H1 (cell line): ENCODE results near the gene LHX8. TPM values are rescaled to one million over a fixed set of nuclear protein-coding genes. Genes with fewer than 3 reads are reported as not detected.

ENCODE experiments used
- CTCF ChIA-PET: fragments of 300-600 bp; sonication (Branson Sonifier 250); formaldehyde crosslinking; loops from one replicate; lab custom pipeline; 2021; ENCODE audit not compliant: partially characterized antibody; lab: Charles Lee
- POLR2A ChIA-PET: fragments of 300-600 bp; sonication (Branson Sonifier 250); formaldehyde crosslinking; loops from one replicate; lab custom pipeline; 2021; ENCODE audit warnings: inconsistent platforms; ENCODE audit not compliant: partially characterized antibody; lab: Charles Lee
- DNase-seq, 2 experiments: peaks; one replicate each; pipeline versions ENCODE4 v3.0.0 to v3.0.0-alpha.2; 2010 to 2022; ENCODE audit warnings: low spot score in 2 of 2, low read depth in 1 of 2, mixed read lengths in 1 of 2
- FAIRE-seq: peaks from 2 replicates; lab custom pipeline; 2011; peaks lifted over from hg19 to GRCh38; lab: Jason Lieb, UNC
- H2AFZ ChIP-seq: 2 replicates; pipeline ENCODE4 v1.8.1; 2012; ENCODE audit warnings: low read length, inconsistent platforms
- H2AK5ac ChIP-seq: 2 replicates; pipeline ENCODE4 v1.6.1; 2013; ENCODE audit warnings: low read depth, low read length
- H2BK120ac ChIP-seq: replicated peaks from 2 replicates; pipeline ENCODE3; 2013; ENCODE audit warnings: low read depth, low read length, inconsistent platforms
- H2BK12ac ChIP-seq: 2 replicates; pipeline ENCODE4 v1.6.1; 2013; ENCODE audit warnings: low read depth, low read length
- H2BK15ac ChIP-seq: 2 replicates; pipeline ENCODE4 v1.6.1; 2013; ENCODE audit warnings: low read length
- H2BK20ac ChIP-seq: 2 replicates; pipeline ENCODE4 v1.6.1; 2013; ENCODE audit warnings: low read length
- H2BK5ac ChIP-seq: 2 replicates; pipeline ENCODE4 v1.6.1; 2013; ENCODE audit warnings: low read depth, low read length
- H3K14ac ChIP-seq: 2 replicates; pipeline ENCODE4 v1.6.1; 2013; ENCODE audit warnings: inconsistent platforms; ENCODE audit not compliant: insufficient read length
- H3K18ac ChIP-seq: 2 replicates; pipeline ENCODE4 v1.6.1; 2013; ENCODE audit warnings: low read length; ENCODE audit errors: extremely low read depth
- H3K23ac ChIP-seq: 2 replicates; pipeline ENCODE4 v1.6.1; 2013; ENCODE audit warnings: inconsistent platforms; ENCODE audit not compliant: insufficient read length
- H3K23me2 ChIP-seq: 2 replicates; pipeline ENCODE4 v1.6.1; 2013; ENCODE audit warnings: low read depth, low read length
- H3K27ac ChIP-seq: 2 replicates; pipeline ENCODE4 v1.6.1; 2011; ENCODE audit warnings: low read depth, low read length, inconsistent platforms
- H3K27me3 ChIP-seq, 4 experiments: replicated peaks in 1 of 4; 1 replicate in 1 of 4; 2 replicates in 3 of 4; pipeline versions ENCODE4 v1.6.1 to v1.8.1; 2011 to 2013; ENCODE audit warnings: low read length in 3 of 4, mild to moderate bottlenecking in 3 of 4, inconsistent platforms in 2 of 4, mixed read lengths in 2 of 4, moderate library complexity in 1 of 4; ENCODE audit not compliant: control insufficient read depth in 3 of 4, insufficient read depth in 3 of 4; ENCODE audit errors: extremely low read depth in 1 of 4
- H3K36me3 ChIP-seq, 4 experiments: 2 replicates each; pipeline versions ENCODE4 v1.6.1 to v1.8.1; 2011 to 2013; ENCODE audit warnings: mild to moderate bottlenecking in 4 of 4, low read length in 3 of 4, moderate library complexity in 2 of 4, control low read depth in 1 of 4, inconsistent platforms in 1 of 4; ENCODE audit not compliant: insufficient read depth in 4 of 4, control insufficient read depth in 2 of 4
- H3K4ac ChIP-seq: replicated peaks from 2 replicates; pipeline ENCODE3; 2013; ENCODE audit warnings: low read length, low read depth, mixed read lengths, inconsistent platforms; ENCODE audit not compliant: insufficient read length
- H3K4me1 ChIP-seq, 4 experiments: replicated peaks in 1 of 4; 1 replicate in 1 of 4; 2 replicates in 3 of 4; pipeline versions ENCODE4 v1.6.1 to v1.8.1; 2011 to 2013; ENCODE audit warnings: low read length in 3 of 4, inconsistent platforms in 2 of 4, mixed read lengths in 1 of 4; ENCODE audit not compliant: insufficient read depth in 4 of 4, control insufficient read depth in 3 of 4
- H3K4me2 ChIP-seq, 2 experiments: 2 replicates each; pipeline versions ENCODE4 v1.6.1 to v1.8.1; 2011 to 2013; ENCODE audit warnings: low read depth in 2 of 2, low read length in 2 of 2, control low read depth in 1 of 2, inconsistent platforms in 1 of 2, mild to moderate bottlenecking in 1 of 2; ENCODE audit not compliant: insufficient read depth in 1 of 2
- H3K4me3 ChIP-seq, 4 experiments: fragments of 200-600, 300-600 bp in 1 of 4; sonication (generic), shearing (Covaris generic), sonication (Bioruptor Twin) in 1 of 4; 2 replicates each; pipeline versions ENCODE4 v1.5.1 to v1.8.1; 2011 to 2016; ENCODE audit warnings: low read length in 4 of 4, low read depth in 3 of 4, control low read depth in 2 of 4, inconsistent platforms in 2 of 4, mild to moderate bottlenecking in 2 of 4, mixed read lengths in 1 of 4, moderate library complexity in 1 of 4; ENCODE audit not compliant: insufficient read depth in 2 of 4; ENCODE audit errors: extremely low read depth in 1 of 4
- H3K56ac ChIP-seq: replicated peaks from 2 replicates; pipeline ENCODE3; 2013; ENCODE audit warnings: low read depth, mild to moderate bottlenecking, mixed read lengths, low read length, inconsistent platforms; ENCODE audit not compliant: insufficient read length
- H3K79me1 ChIP-seq: 2 replicates; pipeline ENCODE4 v1.6.1; 2013; ENCODE audit warnings: low read depth, low read length, control low read depth
- H3K79me2 ChIP-seq, 2 experiments: 2 replicates each; pipeline versions ENCODE4 v1.6.1 to v1.8.1; 2012 to 2013; ENCODE audit warnings: low read length in 2 of 2, mild to moderate bottlenecking in 2 of 2, inconsistent platforms in 1 of 2; ENCODE audit not compliant: insufficient read depth in 2 of 2, control insufficient read depth in 1 of 2
- H3K9ac ChIP-seq, 4 experiments: replicated peaks in 1 of 4; 1 replicate in 1 of 4; 2 replicates in 3 of 4; pipeline versions ENCODE4 v1.6.1 to v1.8.1; 2011 to 2013; ENCODE audit warnings: low read depth in 3 of 4, low read length in 3 of 4, control low read depth in 2 of 4, mild to moderate bottlenecking in 2 of 4, moderate library complexity in 2 of 4, inconsistent platforms in 1 of 4; ENCODE audit errors: extremely low read depth in 1 of 4
- H3K9me3 ChIP-seq, 2 experiments: 2 replicates each; pipeline versions ENCODE4 v1.6.1 to v1.8.1; 2012 to 2013; ENCODE audit warnings: mild to moderate bottlenecking in 2 of 2, moderate library complexity in 2 of 2, control low read depth in 1 of 2, inconsistent platforms in 1 of 2, low read depth in 1 of 2, low read length in 1 of 2, mixed read lengths in 1 of 2; ENCODE audit not compliant: insufficient read depth in 2 of 2
- H4K20me1 ChIP-seq, 2 experiments: replicated peaks in 1 of 2; 2 replicates each; pipeline versions ENCODE3 to v1.8.1; 2011 to 2013; ENCODE audit warnings: inconsistent platforms in 2 of 2, low read length in 2 of 2, mild to moderate bottlenecking in 1 of 2; ENCODE audit not compliant: insufficient read depth in 2 of 2, control insufficient read depth in 1 of 2
- H4K5ac ChIP-seq: 2 replicates; pipeline ENCODE4 v1.6.1; 2013; ENCODE audit warnings: low read length, low read depth, mixed read lengths, inconsistent platforms; ENCODE audit not compliant: insufficient read length
- H4K8ac ChIP-seq: 2 replicates; pipeline ENCODE4 v1.8.0; 2013; ENCODE audit warnings: mild to moderate bottlenecking, moderate library complexity, low read length, inconsistent platforms; ENCODE audit not compliant: insufficient read depth; ENCODE audit errors: extremely low read depth
- H4K91ac ChIP-seq: replicated peaks from 2 replicates; pipeline ENCODE3; 2013; ENCODE audit warnings: low read length, mixed read lengths, inconsistent platforms; ENCODE audit not compliant: insufficient read length
- ATF2 ChIP-seq: IDR thresholded peaks from 2 replicates; pipeline ENCODE4 v1.6.1; 2012; ENCODE audit warnings: low read length, inconsistent platforms
- HDAC2 ChIP-seq, 2 experiments: fragments of 300-600 bp in 1 of 2; sonication (generic) in 1 of 2; IDR thresholded peaks; 2 replicates each; pipeline ENCODE4 v1.6.1; 2011 to 2012; ENCODE audit warnings: low read depth in 2 of 2, low read length in 2 of 2, mild to moderate bottlenecking in 2 of 2, moderate library complexity in 2 of 2, borderline replicate concordance in 1 of 2, inconsistent platforms in 1 of 2
- KDM1A ChIP-seq: fragments of 200-600, 300-600 bp; sonication (generic); IDR thresholded peaks from 2 replicates; pipeline ENCODE4 v1.7.1; 2016; ENCODE audit warnings: mild to moderate bottlenecking, low read length, borderline replicate concordance
- NRF1 ChIP-seq: IDR thresholded peaks from 2 replicates; pipeline ENCODE4 v1.6.1; 2011; ENCODE audit warnings: mild to moderate bottlenecking, low read depth, low read length, improper control_type of control experiment
- RAD21 ChIP-seq, 2 experiments: IDR thresholded peaks in 1 of 2; conservative IDR thresholded peaks in 1 of 2; 2 replicates each; pipeline ENCODE4 v1.6.1; 2011; ENCODE audit warnings: low read depth in 2 of 2, low read length in 2 of 2, improper control_type of control experiment in 1 of 2, inconsistent platforms in 1 of 2, mild to moderate bottlenecking in 1 of 2, moderate library complexity in 1 of 2
- RXRA ChIP-seq: IDR thresholded peaks from 2 replicates; pipeline ENCODE4 v1.6.1; 2011; ENCODE audit warnings: low read depth, mild to moderate bottlenecking, low read length, moderate library complexity; ENCODE audit not compliant: insufficient read depth
- SUZ12 ChIP-seq: fragments of 200-600 bp; sonication (generic); IDR thresholded peaks from 2 replicates; pipeline ENCODE4 v1.6.1; 2012; ENCODE audit warnings: mild to moderate bottlenecking, inconsistent platforms, low read length, moderate library complexity, mixed read lengths
- TAF7 ChIP-seq: optimal IDR thresholded peaks from 2 replicates; pipeline ENCODE3; 2011; ENCODE audit warnings: low read depth, mild to moderate bottlenecking, inconsistent platforms, low read length, moderate library complexity, borderline replicate concordance
- polyA plus RNA-seq, 7 experiments: library from polyadenylated mRNA; depleted of rRNA in 3 of 7; stranded (reverse) in 5 of 7; unstranded in 2 of 7; fragments of >200 nt in 5 of 7; fragments of 200-250 nt in 2 of 7; gene quantifications; 1 replicate in 5 of 7; 2 replicates in 1 of 7; 4 replicates in 1 of 7; pipeline versions ENCODE4 v1.2.1 to v1.2.3, GENCODE V29; 2011 to 2013; ENCODE audit warnings: missing spikeins in 2 of 7, mixed read lengths in 2 of 7
- total RNA-seq: library from RNA; stranded (reverse); fragmentation: NEBNext Ultra II Directional; extraction: Animal tissue kit (Norgen Biotek cat#: 25700); gene quantifications from 2 replicates; pipeline ENCODE4 v1.2.1, GENCODE V29; 2021

Gene LHX8
- total and polyA plus RNA-seq, 2 of the 8 experiments (the other 6 are each of a cell fraction or from before 2014, with no cell fraction given): 0.50 to 1.2 TPM

- no peaks in the 10 kb centered on the region for H3K79me1 ChIP-seq
- no peak overlapping the region for H3K9ac ChIP-seq
- H2BK20ac ChIP-seq: no peak overlapping the region
- no peaks in the 10 kb centered on the region for H3K23me2 ChIP-seq
- H2AK5ac ChIP-seq: no peak overlapping the region
- H4K5ac ChIP-seq: no peak overlapping the region
- no peak overlapping the region for H2AFZ ChIP-seq
- ChIA-PET CTCF (interaction anchor here (1.2 to 4.3 kb wide), 5 partner anchors 17 to 441 kb away, joined by 3 to 21 read pairs (median 3); no protein-coding TSS in a partner anchor), POLR2A (no interaction called here)
- H3K14ac ChIP-seq: no peak overlapping the region
- H3K27me3 ChIP-seq: no peaks in the 10 kb centered on the region
- no peak overlapping the region for H4K91ac ChIP-seq
- H3K56ac ChIP-seq: no peak overlapping the region
- no peak overlapping the region for H3K4me3 ChIP-seq
- H3K4me1 ChIP-seq: no peaks in the 10 kb centered on the region
- no peak overlapping the region for H4K8ac ChIP-seq
- H2BK15ac ChIP-seq: no peak overlapping the region
- TF ChIP-seq TAF7 (no peak), HDAC2 (IDR thresholded peaks at IDR 0.05; ENCODE audit: borderline replicate concordance in 1 of 2, low read depth in 2 of 2, low read length in 2 of 2) (no peak), SUZ12 (no peak), KDM1A (no peak), ATF2 (no peak), RXRA (no peak), RAD21 (IDR thresholded peaks at IDR 0.05 in 1 of 2, conservative IDR thresholded peaks at IDR 0.05 in 1 of 2; ENCODE audit: low read depth in 2 of 2, low read length in 2 of 2) (no peak), NRF1 (no peak)
- FAIRE-seq: no peak
- H4K20me1 ChIP-seq: no peaks in the 10 kb centered on the region
- H2BK120ac ChIP-seq: no peak overlapping the region
- no peak overlapping the region for H3K27ac ChIP-seq
- no peaks in the 10 kb centered on the region for H3K9me3 ChIP-seq
- H2BK5ac ChIP-seq: no peak overlapping the region
- H2BK12ac ChIP-seq: no peak overlapping the region
- H3K23ac ChIP-seq: no peak overlapping the region
- no peak for DNase-seq
- H3K18ac ChIP-seq: no peak overlapping the region
- no peak overlapping the region for H3K4me2 ChIP-seq
- H3K36me3 ChIP-seq: no peaks in the 10 kb centered on the region
- H3K4ac ChIP-seq: no peak overlapping the region
- no peaks in the 10 kb centered on the region for H3K79me2 ChIP-seq
These were observed 74.7 kb downstream of the LHX8 start for GRCh38 chr1:75208862-75209261.
